ENCODE measurements around the gene MAML3. TPM values are rescaled to one million over a fixed set of nuclear protein-coding genes. Genes with fewer than 3 reads are reported as not detected.

MAML3 gene
- total and polyA plus RNA-seq, 8 donors, result 1.7 to 20.3 (median 8.4) TPM

DNA sequence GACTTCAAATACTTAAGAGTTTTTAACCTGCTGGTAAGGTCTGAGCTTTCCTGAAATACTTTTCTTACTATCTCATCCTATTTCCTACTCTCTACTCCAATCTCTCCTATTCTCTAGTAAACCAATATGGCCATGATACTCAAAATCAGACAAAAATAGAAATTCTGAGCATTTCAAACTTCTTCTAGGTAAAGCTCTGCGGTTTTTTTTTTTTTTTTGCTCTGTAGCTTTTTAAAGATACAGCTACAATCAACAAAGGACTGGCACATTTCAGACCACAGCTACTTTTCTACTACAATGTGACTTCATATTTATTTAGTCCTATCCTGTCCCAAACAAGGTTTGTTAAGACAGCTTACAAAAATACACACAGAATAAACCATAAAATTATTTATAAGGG is 31.1 kb downstream of the MAML3 start:
- H3K4me1 ChIP-seq, result peaks cover 0 to 10% (median 4%) of the 10 kb centered on the region in 4 donors
- no peaks in the 10 kb centered on the region for H3K36me3 ChIP-seq
- no peaks in the 10 kb centered on the region for H3K9me3 ChIP-seq
- no peaks in the 10 kb centered on the region for H3K27me3 ChIP-seq
- DNase-seq, result no peak
- no peak overlapping the region for H3K27ac ChIP-seq
- WGBS, 5 donors, result 24 to 54% (median 34%) methylated on average over 1 of the region's 1 CpG
- intact Hi-C loops (cut with DNase I; ENCODE audit: low total_unique reads), result no loop called here
- TF ChIP-seq EP300 (IDR thresholded peaks at IDR 0.05) (no peak), POLR2AphosphoS5 (IDR thresholded peaks at IDR 0.05) (no peak), POLR2A (IDR thresholded peaks at IDR 0.05) (no peak)
- TF ChIP-seq, protein P1, sequence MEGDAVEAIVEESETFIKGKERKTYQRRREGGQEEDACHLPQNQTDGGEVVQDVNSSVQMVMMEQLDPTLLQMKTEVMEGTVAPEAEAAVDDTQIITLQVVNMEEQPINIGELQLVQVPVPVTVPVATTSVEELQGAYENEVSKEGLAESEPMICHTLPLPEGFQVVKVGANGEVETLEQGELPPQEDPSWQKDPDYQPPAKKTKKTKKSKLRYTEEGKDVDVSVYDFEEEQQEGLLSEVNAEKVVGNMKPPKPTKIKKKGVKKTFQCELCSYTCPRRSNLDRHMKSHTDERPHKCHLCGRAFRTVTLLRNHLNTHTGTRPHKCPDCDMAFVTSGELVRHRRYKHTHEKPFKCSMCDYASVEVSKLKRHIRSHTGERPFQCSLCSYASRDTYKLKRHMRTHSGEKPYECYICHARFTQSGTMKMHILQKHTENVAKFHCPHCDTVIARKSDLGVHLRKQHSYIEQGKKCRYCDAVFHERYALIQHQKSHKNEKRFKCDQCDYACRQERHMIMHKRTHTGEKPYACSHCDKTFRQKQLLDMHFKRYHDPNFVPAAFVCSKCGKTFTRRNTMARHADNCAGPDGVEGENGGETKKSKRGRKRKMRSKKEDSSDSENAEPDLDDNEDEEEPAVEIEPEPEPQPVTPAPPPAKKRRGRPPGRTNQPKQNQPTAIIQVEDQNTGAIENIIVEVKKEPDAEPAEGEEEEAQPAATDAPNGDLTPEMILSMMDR (IDR thresholded peaks at IDR 0.05), result no peak
- no peak overlapping the region for H3K4me3 ChIP-seq

DNA sequence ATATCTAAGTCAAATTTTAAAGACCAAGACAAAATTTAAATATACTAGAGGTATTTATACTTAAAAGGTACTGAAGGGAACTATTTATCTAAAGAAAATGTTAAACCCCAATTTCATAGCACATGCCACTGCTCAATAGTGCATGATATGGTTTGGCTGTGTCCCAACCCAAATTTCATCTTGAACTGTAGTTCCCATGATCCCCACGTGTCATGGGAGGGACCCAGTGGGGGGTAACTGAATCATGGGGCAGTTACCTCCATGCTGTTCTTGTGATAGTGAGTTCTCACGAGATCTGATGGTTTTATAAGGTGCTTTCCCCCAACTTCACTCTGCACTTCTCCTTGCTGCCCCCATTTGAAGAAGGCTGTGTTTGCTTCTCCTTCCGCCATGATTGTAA is 32.3 kb downstream of the MAML3 start:
- no peaks in the 10 kb centered on the region for H3K9me3 ChIP-seq
- H3K4me3 ChIP-seq, result no peak overlapping the region
- H3K36me3 ChIP-seq, result no peaks in the 10 kb centered on the region
- H3K27me3 ChIP-seq, result no peaks in the 10 kb centered on the region
- intact Hi-C loops (cut with DNase I; ENCODE audit: low total_unique reads), result no loop called here
- WGBS, 5 donors, result 80 to 92% (median 90%) methylated on average over 3 of the region's 3 CpGs
- H3K27ac ChIP-seq, result no peak overlapping the region
- peaks cover 0 to 14% (median 7%) of the 10 kb centered on the region in 4 donors for H3K4me1 ChIP-seq
- DNase-seq, result no peak
- TF ChIP-seq POLR2AphosphoS5 (IDR thresholded peaks at IDR 0.05), result no peak
- TF ChIP-seq POLR2A (IDR thresholded peaks at IDR 0.05), result no peak
- TF ChIP-seq, protein P1 (IDR thresholded peaks at IDR 0.05), result no peak
- TF ChIP-seq EP300 (IDR thresholded peaks at IDR 0.05), result no peak

DNA sequence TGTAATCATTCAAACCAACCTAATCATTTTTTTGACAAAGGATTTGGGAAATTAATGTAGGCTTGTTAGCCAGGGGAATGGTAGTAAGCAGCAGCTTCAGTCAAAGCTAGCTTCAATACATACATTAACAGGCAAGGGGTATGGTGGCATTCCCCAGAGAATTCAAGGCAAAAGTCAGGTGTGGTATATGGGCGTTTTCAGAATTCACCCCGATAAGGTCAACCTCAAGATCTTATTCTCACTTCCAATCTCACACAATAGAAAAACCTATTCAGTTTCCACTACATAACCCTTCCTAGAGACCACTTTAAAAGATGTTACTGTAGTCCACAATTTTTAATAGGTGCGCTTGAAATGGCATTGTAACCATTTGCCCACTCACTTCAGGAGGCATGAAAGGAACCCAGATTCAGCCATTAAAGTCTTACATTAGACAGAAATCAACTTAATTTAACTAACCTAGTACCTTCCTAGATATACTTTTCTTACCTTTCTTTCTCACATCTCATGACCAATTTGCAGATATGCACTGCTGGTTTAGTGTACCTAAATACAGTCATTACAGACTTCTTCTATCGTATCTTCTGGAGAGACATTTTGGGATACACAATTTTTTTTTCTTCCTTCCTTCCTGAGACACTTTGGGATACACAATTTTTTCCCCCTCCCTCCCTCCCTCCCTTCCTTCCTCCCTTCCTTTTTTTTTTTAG is 34.9 kb downstream of the MAML3 start:
- WGBS, 5 donors, result 91 to 94% (median 93%) methylated on average over 4 of the region's 4 CpGs
- Histone ChIP-seq H3K4me3 (no peak overlapping the region), H3K27me3 (no peaks in the 10 kb centered on the region), H3K4me1 (peaks cover 0 to 21% (median 10%) of the 10 kb centered on the region in 4 donors), H3K36me3 (no peaks in the 10 kb centered on the region), H3K9me3 (no peaks in the 10 kb centered on the region), H3K27ac (no peak overlapping the region)
- no peak for TF ChIP-seq EP300 (IDR thresholded peaks at IDR 0.05)
- TF ChIP-seq POLR2A (IDR thresholded peaks at IDR 0.05), result no peak
- TF ChIP-seq POLR2AphosphoS5 (IDR thresholded peaks at IDR 0.05), result no peak
- TF ChIP-seq, protein P1 (IDR thresholded peaks at IDR 0.05), result no peak
- DNase-seq, result no peak
- intact Hi-C loops (cut with DNase I; ENCODE audit: low total_unique reads), result no loop called here

DNA sequence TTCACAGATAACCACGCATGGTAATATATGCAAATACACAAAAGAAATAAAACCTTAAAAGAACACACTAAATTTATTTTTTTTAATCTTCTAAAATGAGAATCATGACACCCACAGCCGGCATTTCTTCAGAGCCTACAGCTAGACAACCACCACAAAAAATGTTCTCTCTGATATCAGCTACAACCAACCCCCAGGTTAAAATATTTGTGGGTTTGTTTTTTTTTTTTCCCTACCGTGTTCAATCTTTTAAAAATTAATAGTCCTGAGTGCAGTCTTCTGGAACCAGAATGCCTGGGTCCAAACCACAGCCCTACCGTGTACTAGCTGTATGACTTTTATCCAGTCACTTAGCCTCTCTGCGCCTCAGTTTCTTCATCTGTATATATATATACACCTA is 36.0 kb downstream of the MAML3 start:
- H3K36me3 ChIP-seq, result no peaks in the 10 kb centered on the region
- no peak for TF ChIP-seq POLR2AphosphoS5 (IDR thresholded peaks at IDR 0.05)
- no peak for TF ChIP-seq POLR2A (IDR thresholded peaks at IDR 0.05)
- H3K27me3 ChIP-seq, result no peaks in the 10 kb centered on the region
- H3K9me3 ChIP-seq, result no peaks in the 10 kb centered on the region
- H3K4me1 ChIP-seq, result peaks cover 0 to 29% (median 14%) of the 10 kb centered on the region in 4 donors
- intact Hi-C loops (cut with DNase I; ENCODE audit: low total_unique reads), result no loop called here
- H3K4me3 ChIP-seq, result no peak overlapping the region
- no peak for DNase-seq
- WGBS, 5 donors, result 93 to 98% (median 96%) methylated on average over 5 of the region's 5 CpGs
- no peak overlapping the region for H3K27ac ChIP-seq
